GM21447 (cell line): Measurements from ENCODE around the gene C1orf50.
"Not testable (repeated sequence)": the region's sequence is repeated elsewhere in the genome, so short reads cannot be mapped to it uniquely, and the experiment has no call there.

Source experiments
- ATAC-seq: cut with Tn5 transposase; IDR thresholded peaks from one replicate; pipeline ENCODE4 v1.9.1; 2021; ENCODE audit not compliant: unreplicated experiment

Gene C1orf50

DNA sequence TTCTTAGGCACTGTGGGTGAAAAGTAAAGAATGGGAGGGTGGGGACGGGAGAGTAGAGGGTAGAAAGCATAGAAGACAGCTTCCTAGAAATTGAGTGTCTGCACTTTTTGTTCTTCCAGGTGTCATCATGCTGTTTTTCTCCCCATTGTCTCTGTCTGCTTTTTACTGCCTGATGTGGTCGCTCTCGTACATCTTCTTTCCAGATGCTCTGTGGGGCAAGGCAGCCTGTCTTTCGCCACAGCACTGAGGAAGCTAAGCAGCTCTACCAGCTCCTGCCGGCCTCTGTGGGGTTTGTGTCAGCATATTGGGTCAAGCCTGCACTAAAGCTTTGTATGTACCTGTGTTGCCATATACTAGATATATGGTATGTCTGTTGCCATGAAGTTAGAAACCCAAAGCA is 30.9 kb downstream of the C1orf50 start:
- ATAC-seq, result no peak

DNA sequence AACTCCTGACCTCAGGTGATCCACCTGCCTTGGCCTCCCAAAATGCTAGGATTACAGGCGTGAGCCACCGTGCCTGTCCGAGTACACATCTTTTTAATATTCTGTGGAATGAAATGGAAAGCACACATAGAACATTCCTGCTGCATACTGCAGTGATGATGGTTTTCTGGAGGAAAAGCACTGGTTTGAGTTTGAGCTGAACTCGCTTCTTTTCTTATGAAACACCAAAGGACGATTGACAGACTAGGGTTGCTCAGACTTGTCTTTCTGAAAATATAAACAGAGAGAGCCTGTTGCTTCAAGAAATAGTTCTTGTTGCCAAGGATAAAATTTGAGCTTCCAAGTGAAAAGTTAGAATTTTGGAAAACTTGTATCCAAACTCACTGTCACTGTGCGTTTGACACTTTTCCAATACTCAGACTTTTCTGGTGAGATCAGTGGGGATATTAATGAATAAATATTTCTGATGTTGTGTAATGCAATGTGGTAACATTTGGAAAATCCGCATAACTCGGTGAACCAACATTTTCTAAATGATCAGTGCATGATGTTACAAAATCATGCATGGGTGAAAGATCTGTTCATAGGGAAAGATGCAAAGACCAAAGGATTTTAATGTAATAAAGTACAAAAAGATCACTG is 34.9 kb downstream of the C1orf50 start:
- no peak for ATAC-seq

DNA sequence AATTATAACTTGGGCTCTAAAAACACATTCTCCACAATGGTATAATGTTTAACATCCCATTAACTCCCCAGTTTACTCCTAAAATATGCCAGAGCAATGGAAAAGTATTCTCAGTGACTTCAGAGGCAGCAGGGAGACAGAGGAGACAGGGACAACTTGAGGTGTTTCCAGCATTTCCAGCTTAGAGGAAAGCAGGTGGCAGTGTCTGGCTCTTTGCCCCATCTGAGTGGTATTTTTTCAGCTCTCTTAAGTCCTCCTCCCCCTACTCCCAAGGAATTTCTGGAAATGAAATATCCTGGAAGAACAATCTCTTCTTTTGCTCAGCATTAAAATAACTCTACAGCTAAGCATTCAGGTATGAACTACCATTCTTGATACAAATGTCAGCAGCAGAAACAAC is 39.1 kb downstream of the C1orf50 start:
- no peak for ATAC-seq

DNA sequence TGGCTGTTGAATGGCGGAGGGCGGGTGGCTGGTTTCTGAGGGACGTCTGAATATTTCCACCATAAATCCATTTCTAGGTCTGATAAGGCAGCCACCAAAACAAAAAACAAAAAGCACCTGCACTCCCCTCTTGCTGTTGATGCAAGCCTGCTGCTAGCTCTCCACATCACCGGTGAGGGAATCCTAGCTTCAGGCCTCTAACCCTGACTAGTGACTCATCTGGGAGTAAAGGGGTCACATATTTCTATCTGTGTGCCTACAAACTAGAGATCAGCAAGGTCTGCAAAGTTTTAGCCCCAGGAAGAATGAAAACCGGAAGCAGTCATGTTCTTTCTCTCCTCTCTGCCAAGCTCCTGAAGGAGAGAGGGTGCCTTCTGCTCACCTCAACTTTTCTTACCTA is 39.5 kb downstream of the C1orf50 start:
- ATAC-seq, result no peak

DNA sequence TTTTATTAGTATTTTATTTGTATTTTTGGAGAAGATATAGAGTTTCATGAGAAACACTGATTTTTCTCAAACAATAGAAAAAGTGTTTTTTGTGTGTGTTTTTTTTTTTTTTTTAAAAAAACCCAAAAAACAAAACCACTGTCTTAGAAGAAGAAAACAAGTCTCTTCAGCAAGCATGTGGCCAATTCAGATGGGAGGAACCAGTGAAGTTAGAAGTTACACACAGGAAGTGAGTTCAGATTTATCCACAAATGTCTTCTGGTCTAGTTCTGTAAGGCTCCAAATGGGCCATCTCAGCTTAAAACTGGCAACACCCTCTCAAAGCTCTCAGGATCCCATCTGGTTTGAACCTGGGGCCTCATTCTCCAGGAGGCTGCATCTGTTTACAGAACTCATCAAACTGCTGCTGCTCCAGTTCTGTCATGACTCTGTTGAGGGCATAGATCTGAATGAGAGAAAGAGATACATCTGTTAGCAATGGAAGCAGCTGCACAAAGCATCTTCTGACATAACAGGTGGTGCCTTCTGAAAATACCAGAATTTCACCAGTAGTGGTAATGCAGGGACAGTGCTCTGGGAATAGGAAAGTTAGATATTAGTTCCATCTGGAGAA is 40.1 kb downstream of the C1orf50 start:
- no peak for ATAC-seq

DNA sequence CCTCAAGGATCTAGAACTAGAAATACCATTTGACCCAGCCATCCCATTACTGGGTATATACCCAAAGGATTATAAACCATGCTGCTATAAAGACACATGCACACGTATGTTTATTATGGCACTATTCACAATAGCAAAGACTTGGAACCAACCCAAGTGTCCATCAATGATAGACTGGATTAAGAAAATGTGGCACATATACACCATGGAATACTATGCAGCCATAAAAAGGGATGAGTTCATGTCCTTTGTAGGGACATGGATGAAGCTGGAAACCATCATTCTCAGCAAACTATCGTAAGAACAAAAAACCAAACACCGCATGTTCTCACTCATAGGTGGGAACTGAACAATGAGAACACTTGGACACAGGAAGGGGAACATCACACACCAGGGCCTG is 47.8 kb downstream of the C1orf50 start:
- ATAC-seq, result not testable (repeated sequence)

DNA sequence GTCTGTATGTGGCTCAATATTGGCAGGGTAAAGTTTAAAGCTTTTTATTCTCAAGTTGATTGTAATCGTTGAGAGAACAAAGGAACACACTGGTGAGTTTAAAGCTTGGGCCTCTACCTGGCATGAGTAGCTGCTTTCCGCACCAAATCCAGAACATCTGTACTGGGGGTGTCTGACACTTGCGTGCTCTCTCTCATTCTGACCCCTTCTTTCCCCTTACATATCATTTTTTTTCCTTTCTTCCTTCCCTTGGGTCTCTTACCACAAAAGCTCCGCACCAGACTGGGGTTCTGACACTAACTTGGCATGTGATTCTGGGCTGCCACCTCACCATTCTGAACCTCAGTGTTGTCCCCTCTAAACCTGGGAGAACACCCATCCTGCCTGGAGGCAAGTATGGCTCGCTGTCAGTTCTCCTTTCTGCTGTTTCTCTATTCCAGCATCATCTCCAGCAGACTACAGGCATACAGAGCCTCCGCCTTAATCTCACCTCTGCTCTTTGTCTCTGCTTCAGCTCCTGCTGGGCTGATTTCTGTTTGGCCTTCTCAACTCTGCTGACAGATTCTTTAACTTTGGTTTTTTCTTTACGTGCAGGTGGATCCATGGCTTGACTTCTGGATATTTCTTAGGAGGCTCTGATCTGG is 49.0 kb downstream of the C1orf50 start:
- ATAC-seq, result peak; percentile 11

DNA sequence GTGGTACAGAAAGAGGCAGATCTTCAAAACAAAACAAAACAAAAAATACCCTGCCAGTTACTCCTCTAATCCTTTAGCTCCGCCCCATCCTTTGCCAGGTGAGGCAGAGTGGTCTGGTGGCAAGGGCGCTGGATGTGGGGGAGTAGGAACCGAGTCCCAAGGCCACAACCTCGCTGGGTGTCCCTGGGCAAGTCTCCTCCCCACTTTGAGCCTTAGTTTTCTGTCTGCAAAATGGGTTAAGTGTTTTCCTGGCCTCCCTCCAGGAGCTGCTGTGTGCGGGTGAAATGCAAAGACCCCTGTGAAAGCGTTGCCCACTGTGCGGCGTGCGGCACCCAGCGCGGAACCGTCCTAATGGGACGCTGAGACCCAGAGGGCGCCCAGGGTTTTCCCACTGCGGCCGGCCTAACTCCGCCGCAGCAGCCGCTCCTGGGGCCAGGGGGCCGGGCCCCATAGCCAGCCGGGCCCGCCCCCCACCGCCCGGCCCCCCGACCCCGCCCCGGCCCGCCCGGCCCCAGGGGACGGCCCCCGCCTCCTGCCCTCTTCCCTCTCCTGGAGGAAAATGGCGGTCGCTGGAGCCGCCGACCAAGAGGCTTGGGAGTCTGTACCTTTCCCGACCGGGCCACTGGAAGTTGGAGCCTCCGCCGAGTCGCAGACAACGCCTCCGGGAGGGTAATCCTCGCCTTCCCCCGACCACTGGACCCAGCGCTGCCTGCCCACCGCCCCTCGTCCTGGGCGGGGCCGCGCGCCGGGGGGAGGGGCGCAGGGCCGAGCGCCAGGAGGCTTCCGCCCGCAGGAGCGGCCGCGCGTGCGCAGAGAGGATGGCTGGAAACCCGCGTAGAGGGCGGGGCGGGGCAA is 49.8 kb downstream of the C1orf50 start, which contains the start of the genes ERMAP and SVBP:
TSS of gene ERMAP (plus strand) at position 538 of the 855 bp plus-strand sequence. CDS start 13,327 bp downstream, outside the sequence.
TSS of gene SVBP (minus strand) at position 813 of the 855 bp plus-strand sequence. CDS start 853 bp downstream, outside the sequence.
- peak; percentile 74 for ATAC-seq

DNA sequence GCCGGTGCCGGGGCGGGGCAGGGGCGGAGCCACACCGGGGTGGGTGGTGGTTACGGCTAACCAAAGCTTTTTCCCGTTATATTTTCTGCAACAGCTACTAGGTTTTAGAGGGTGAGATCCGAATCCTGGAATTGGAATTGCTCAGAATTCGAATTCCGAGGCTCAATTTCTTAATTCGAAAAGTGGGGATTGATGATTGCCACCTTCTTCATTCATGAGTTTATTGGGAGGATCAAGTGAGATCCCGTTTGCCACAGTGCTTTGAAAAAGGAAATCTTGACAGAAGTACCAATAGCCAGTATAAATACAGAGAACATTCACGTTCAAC is 50.4 kb downstream of the C1orf50 start:
- ATAC-seq, result no peak

DNA sequence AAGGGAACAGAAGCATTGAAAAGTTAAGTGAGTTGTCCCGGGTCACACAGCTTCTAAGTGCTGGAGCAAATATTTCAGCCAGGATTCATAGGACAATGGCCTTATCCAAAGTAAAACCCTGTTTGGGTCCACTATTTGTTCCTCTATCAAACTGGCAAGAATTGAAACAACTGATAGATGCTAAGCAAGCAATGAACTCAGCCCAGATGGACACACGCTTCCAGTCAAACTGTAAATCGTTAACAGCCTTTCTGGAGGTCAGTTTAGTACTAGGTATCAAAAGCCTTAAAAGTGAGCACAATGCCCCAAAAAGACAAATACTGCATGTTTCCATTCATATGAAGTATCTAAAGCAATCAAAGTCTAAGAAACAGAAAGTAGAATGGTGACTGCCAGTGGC is 50.9 kb downstream of the C1orf50 start:
- ATAC-seq, result no peak

DNA sequence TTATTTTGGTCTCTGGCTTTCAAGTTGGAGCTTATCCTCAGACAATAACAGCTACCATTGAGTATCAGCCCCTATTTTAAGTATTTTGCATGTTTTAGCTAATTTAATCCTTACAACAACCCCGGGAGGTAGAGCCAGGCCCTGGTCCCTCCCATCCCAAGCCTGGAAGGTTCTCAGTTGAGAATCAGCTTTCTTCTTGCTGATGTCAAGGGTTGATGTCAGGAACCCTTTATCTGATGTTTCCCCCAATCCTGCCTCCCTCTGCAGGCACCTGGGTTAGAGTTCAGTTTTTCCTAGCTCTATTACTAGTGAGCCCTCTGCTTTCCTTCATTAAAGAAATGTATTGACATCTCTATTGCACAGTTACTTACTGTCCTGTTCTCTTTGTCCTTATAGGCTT is 53.8 kb downstream of the C1orf50 start:
- no peak for ATAC-seq

DNA sequence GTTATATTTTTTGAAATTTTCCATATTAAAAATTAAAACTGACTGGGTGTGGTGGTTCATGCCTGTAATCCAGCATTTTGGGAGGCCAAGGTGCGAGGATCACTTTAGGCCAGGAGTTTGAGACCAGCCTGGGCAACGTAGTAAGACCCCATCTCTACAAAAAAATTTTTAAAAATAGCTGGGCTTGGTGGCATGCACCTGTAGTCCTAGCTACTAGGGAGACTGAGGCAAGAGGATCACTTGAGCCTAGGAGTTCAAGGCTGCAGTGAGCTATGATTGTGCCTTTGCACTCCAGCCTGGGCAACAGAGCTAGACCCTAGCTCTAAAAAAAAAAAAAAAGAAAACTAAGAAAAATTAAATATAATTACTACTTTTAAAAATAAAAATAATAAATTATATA is 54.6 kb downstream of the C1orf50 start:
- ATAC-seq, result no peak

DNA sequence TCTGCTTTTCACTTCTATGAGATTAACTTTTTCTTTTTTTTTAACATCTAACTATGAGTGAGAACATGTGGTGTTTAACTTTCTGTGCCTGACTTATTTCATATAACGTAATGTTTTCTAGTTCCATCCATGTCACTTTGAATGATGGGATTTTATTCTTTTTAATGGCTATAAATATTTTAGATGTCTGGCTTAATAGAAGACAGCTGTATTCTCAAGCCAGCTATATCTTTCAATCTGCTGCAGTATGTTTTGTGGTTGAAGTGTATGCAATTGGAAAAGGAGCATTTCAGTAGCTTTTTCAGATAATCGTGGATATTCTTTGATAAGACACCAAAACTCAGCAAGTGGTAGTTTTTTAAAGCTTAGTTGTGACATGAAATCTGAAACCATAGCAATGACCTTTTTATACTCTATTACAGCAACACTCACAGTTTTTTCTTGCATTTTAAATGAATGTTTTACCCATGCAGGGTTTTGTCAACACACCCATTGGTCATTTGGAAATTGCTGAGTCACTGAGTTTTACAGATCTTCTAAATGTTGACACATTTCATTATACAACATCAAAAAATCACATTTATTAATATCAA is 55.8 kb downstream of the C1orf50 start:
- no peak for ATAC-seq

DNA sequence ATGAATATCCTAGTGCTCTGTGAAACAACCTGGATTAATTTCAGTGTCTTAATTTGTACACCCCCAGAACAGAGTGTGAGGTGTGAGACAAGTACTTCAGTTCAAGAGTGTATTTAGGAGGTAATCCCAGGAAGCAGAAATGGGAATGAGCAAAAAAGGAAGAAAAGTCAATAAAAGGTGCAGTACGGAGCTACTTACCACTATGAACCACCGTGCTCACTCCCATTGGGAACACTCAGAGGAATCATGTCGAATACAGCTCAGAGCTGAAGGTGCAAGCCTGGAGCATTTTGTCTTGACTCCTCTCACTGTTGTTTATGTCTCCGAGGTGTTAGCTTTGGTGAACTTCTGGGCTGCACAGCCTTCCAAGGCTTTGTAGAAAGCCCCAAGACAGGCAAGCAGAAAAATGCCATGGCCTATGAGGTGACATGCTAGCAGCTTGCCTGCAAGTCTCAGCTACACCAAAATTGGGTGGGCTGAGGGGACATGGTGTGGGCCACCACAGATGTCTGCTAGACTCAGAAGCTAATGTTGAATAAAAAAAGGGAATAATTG is 57.5 kb downstream of the C1orf50 start:
- ATAC-seq, result no peak

DNA sequence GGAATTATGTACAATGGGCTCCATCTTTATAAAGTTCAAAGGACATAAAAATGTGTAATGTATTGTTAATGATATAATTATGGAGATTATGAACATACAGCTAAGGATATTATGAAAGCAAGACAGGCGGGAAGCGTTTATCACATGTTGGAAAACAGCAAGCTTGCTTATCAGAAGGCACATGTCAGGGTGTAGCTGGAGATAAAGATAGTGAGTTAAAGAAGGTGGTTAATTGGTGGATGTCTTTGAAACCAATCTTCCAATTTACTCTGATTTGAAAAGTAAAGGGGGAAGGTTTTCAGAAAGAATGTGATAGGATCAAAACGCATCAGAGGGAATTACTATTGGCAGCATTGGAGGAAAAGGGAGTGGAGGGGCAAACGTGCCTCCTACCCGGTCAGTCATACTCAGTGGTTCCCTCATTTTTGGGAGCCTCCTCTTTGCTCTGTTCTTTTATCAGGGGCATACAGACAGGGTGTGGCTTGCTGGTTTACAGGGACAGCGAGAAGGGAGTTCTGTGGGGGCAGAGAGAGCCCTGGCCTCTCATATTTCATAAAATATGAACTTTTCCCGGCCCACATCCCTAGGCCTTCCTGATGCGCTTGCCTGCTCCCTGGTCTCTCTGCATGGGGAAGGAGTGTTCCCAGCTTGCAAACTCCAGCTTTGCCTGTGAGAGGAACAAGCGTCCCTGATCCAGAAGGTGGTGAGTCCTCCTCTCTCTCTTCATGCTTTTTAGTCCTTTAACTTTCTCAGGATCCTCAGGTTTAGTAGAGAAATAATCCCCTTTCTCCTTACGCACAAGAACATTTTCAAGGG is 58.2 kb downstream of the C1orf50 start:
- no peak for ATAC-seq
